RWPE1 (cell line): Measurements from ENCODE around the gene CPT1C.
A peak's percentile ranks its signal among the peaks of the same experiment; 100 is the strongest.

Source experiments
- CTCF ChIA-PET: fragments of 350-600 bp; sonication (Branson Sonifier 250); formaldehyde crosslinking; extraction: SDS; loops from one replicate; lab custom pipeline; 2021; lab: Yijun Ruan, JAX
- POLR2A ChIA-PET: fragments of 400-600 bp; formaldehyde crosslinking; extraction: SDS; loops from one replicate; lab custom pipeline; 2020; ENCODE audit warnings: antibody characterized with exemption; ENCODE audit not compliant: low non-redundant PET; lab: Yijun Ruan, JAX
- DNase-seq: peaks from one replicate; pipeline ENCODE4 v3.0.0; 2012; ENCODE audit warnings: low spot score
- H3K27ac ChIP-seq: fragments of 450-650 bp; 2 replicates; pipeline ENCODE4 v1.5.1; 2017
- TF ChIP-seq, protein P1 (sequence below): fragments of 450-650 bp; conservative IDR thresholded peaks from 2 replicates; pipeline ENCODE4 v1.5.1; 2017; ENCODE audit warnings: low read depth, mild to moderate bottlenecking

The CPT1C gene

DNA sequence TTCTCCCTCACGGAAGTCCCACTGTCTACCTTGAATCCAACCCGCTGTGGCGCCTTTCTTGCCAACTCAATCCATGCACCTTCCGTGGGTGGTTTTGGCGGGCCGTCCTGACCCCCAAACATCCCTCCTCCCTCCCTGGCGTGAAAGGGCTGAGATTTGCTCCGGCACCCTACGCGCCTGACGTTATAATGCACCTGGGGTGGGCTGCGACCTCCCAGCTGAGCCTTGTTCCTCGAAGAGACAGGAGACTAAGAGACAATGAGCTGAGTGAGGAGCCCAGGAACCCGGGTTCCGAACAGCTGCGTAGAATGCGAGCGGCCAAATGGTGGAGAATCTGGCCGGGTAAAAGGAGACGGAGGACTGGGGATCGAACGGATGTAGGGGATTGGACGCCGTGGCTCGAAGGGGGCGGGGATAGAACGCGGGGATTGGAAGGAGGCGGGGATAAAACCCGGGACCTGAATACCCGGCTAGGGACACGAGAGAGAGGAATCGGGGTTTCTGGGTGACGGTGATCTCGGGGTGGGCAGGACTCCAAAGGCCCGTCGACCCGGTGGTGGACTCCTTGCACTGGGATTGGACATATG lies at the start of gene CPT1C:
TSS of gene CPT1C (plus strand) at position 461 of the 587 bp plus-strand sequence. CDS start 1,137 bp downstream, outside the sequence.
- TF ChIP-seq, protein P1, sequence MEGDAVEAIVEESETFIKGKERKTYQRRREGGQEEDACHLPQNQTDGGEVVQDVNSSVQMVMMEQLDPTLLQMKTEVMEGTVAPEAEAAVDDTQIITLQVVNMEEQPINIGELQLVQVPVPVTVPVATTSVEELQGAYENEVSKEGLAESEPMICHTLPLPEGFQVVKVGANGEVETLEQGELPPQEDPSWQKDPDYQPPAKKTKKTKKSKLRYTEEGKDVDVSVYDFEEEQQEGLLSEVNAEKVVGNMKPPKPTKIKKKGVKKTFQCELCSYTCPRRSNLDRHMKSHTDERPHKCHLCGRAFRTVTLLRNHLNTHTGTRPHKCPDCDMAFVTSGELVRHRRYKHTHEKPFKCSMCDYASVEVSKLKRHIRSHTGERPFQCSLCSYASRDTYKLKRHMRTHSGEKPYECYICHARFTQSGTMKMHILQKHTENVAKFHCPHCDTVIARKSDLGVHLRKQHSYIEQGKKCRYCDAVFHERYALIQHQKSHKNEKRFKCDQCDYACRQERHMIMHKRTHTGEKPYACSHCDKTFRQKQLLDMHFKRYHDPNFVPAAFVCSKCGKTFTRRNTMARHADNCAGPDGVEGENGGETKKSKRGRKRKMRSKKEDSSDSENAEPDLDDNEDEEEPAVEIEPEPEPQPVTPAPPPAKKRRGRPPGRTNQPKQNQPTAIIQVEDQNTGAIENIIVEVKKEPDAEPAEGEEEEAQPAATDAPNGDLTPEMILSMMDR, result no peak
- ChIA-PET POLR2A (no interaction called here), CTCF (interaction anchor here (0.6 to 0.7 kb wide), 2 partner anchors 160 to 245 kb away, joined by 3 to 5 read pairs; no protein-coding TSS in a partner anchor)
- no peak within 1 kb of the TSS for H3K27ac ChIP-seq
- peak; percentile 69 for DNase-seq

DNA sequence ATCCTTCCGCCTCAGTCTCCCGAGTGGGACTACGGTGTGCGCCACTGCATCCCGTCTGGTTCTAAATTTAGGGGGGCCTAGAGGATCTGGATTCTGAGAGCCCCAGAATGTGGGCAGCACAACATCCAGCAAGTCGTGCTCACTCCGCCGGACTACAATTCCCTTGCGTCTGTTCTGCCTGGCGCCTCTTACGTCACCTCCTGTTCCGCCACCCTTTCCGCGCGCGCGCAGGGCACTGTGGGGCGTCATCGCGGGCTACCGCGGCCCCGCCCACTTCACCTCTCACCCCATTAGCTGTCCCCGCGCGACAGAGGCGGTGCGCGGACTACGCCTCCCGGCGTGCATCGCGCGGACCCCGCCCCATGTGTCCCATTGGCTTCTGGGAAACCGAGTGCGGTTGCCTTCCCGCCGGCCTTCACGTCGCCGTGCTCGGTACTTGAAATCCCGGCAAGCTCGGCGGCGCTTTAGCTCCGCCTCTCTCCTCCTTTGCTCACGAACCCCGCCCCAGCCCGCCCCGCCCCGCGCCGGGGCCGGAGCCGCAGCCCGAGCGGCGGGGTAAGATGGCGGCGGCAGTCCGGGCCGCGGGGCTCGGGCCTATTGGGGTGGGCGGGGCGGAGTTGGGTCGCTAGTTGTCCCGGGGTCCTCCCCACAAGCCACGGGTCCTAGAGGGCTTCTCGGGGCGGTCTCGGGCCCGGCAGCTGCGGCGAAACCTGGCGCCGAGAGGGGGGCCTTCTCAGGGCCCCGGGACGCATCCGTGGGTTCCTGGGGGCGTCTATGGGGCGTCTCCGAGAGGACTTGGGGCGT lies 49.0 kb upstream of the CPT1C start, which contains the start of gene SCAF1:
TSS of gene SCAF1 (plus strand) at position 522 of the 804 bp plus-strand sequence. CDS start 2,818 bp downstream, outside the sequence.
- DNase-seq, result peak; percentile 92
- TF ChIP-seq, protein P1, result no peak
- ChIA-PET POLR2A (interaction anchor here (0.6 to 1.6 kb wide), 6 partner anchors 22 to 96 kb away, joined by 3 to 6 read pairs (median 4); partner anchors contain the start of genes NOSIP and PRMT1), CTCF (no interaction called here)
- peak within 1 kb of the TSS; percentile 100 for H3K27ac ChIP-seq

DNA sequence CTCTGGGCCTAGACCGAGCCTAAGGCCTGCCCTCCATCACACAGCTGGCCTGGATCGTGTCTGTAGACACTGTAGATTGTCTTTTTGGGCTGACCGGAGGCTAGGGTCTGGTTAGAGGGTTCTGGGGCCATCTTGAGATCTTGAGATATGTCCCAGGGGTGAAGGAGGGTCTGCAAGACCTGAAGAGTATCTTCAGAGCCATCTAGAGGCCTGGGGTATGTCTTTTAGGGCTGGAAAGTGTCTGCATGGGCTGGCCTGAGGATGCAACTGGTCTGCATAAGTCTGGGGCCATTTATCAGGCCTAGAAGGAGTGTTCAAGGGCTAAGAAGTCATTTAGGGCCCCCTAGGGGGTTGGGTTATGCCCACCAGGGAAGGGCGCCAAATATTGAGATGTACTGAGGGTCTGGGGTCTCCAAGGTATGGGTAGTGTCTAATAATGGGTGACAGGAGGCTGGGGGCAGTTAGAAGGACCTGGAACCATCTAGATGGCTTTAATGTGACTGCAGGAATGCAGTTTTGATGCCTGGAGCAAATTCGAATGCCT lies 48.4 kb upstream of the CPT1C start:
- TF ChIP-seq, protein P1, result no peak
- no peak for DNase-seq
- H3K27ac ChIP-seq, result peak overlapping the region; percentile 100
- ChIA-PET CTCF (no interaction called here), POLR2A (interaction anchor here (0.6 to 1.6 kb wide), 4 partner anchors 34 to 64 kb away, joined by 3 to 4 read pairs (median 4); partner anchors contain the start of genes NOSIP and PRMT1)

DNA sequence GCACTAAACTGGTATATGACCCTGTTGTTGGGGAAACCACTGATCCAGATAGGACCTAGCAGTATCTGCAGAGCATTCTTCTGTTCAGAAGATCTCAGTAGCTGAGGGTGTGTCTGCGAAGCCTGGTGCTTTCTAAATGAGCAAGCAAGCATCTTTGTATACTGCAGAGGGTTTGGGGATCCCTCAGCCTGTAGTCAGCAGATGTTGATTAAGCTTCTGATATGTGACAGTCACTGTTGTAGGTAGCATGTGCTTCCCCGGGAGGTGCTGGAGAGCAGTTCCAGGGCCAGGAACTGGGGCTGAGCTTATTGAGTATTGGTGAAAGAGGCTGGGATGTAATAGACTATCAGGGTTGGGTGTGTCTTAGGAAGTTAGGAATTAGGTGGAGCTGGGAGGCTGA lies 47.5 kb upstream of the CPT1C start:
- H3K27ac ChIP-seq, result no peak overlapping the region
- ChIA-PET CTCF (interaction anchor here (0.6 kb wide), 1 partner anchor 18 kb away, joined by 3 read pairs; no protein-coding TSS in a partner anchor), POLR2A (interaction anchor here (1.1 kb wide), 1 partner anchor 33 kb away, joined by 6 read pairs; no protein-coding TSS in a partner anchor)
- no peak for DNase-seq
- TF ChIP-seq, protein P1, result no peak

DNA sequence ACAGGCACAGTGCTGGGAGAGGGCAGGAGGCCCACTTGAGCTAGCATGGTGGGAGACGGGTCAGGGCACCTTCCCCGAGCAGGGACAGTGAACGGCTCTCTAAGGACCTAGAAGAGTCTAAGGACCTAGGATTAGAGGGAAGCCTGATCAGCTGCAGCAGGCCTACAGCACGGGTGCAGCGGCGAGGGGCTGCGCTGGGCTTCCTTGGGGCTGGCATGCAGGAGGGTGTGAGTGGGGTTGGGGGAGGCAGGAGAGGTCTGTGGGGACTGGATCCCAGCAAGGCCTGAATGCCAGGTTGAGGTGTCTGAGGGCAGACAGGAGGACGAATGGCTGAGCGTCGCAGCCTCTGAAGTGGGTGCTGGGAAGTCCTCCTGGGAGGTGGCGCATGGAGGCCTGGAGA lies 45.3 kb upstream of the CPT1C start:
- ChIA-PET POLR2A (no interaction called here), CTCF (interaction anchor here (0.5 kb wide), 1 partner anchor 24 kb away, joined by 4 read pairs; no protein-coding TSS in a partner anchor)
- H3K27ac ChIP-seq, result peak overlapping the region; percentile 31
- TF ChIP-seq, protein P1, result no peak
- DNase-seq, result no peak

DNA sequence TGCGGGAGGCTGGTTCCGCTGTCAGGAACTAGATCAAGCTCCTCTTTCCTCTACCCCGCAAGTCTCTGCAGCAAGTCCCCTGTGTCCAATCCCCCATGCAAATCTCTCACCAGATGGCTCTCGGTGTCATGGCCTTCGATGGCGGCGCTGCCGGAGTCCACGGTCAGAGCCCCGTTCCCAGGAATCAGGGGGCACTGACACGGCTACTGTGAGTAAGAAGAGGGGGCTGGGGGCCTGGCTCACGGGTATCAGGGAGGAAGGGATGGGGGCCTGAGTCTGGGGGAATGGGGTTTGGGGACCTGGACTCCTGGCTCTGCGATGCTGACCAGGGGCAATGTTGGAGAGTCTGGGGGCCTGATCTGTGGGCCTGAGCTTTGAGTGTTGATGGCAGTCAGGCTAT lies 44.9 kb upstream of the CPT1C start:
- DNase-seq, result no peak
- TF ChIP-seq, protein P1, result no peak
- H3K27ac ChIP-seq, result peak overlapping the region; percentile 31
- ChIA-PET CTCF (interaction anchor here (0.5 kb wide), 1 partner anchor 23 kb away, joined by 4 read pairs; no protein-coding TSS in a partner anchor), POLR2A (no interaction called here)
